ENCODE results near the gene TGIF2. TPM values are rescaled to one million over a fixed set of nuclear protein-coding genes. Genes with fewer than 3 reads are reported as not detected.

The TGIF2 gene
- total and polyA plus RNA-seq, 9 of the 15 experiments (the other 6 are each of a cell fraction or from before 2014, with no cell fraction given), result 6.8 to 27.8 (median 15.7) TPM

GRCh38 chr20:36605399-36606157 is 32.2 kb downstream of the TGIF2 start, which contains the start of gene RAB5IF (continued):
- TF ChIP-seq, protein P1, sequence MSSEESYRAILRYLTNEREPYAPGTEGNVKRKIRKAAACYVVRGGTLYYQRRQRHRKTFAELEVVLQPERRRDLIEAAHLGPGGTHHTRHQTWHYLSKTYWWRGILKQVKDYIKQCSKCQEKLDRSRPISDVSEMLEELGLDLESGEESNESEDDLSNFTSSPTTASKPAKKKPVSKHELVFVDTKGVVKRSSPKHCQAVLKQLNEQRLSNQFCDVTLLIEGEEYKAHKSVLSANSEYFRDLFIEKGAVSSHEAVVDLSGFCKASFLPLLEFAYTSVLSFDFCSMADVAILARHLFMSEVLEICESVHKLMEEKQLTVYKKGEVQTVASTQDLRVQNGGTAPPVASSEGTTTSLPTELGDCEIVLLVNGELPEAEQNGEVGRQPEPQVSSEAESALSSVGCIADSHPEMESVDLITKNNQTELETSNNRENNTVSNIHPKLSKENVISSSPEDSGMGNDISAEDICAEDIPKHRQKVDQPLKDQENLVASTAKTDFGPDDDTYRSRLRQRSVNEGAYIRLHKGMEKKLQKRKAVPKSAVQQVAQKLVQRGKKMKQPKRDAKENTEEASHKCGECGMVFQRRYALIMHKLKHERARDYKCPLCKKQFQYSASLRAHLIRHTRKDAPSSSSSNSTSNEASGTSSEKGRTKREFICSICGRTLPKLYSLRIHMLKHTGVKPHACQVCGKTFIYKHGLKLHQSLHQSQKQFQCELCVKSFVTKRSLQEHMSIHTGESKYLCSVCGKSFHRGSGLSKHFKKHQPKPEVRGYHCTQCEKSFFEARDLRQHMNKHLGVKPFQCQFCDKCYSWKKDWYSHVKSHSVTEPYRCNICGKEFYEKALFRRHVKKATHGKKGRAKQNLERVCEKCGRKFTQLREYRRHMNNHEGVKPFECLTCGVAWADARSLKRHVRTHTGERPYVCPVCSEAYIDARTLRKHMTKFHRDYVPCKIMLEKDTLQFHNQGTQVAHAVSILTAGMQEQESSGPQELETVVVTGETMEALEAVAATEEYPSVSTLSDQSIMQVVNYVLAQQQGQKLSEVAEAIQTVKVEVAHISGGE (CRISPR knock-in tag; IDR thresholded peaks at IDR 0.05), result peak in 1 of 3 experiments; percentile 82; a peak in 2 of 6 replicates
- TF ChIP-seq NCOR1 (IDR thresholded peaks at IDR 0.05) (no peak), C11orf30 (IDR thresholded peaks at IDR 0.05; ENCODE audit: low read depth) (peak; percentile 94), UBTF (IDR thresholded peaks at IDR 0.05; ENCODE audit: borderline replicate concordance in 1 of 2, low read depth in 2 of 2, low read length in 2 of 2) (peak; percentile 16 to 50; a peak in 1 of 4 replicates), POLR2G (IDR thresholded peaks at IDR 0.05; ENCODE audit: low read depth, low read length) (peak; percentile 93), MAZ (CRISPR knock-in tag; conservative IDR thresholded peaks at IDR 0.05 in 1 of 2, IDR thresholded peaks at IDR 0.05 in 1 of 2) (peak; percentile 71 to 80), NRF1 (conservative IDR thresholded peaks at IDR 0.05 in 1 of 2, IDR thresholded peaks at IDR 0.05 in 1 of 2) (peak; percentile 93 to 95), ADNP (tag; IDR thresholded peaks at IDR 0.05) (no peak), JUND (IDR thresholded peaks at IDR 0.05; ENCODE audit: borderline replicate concordance, low read depth, low read length) (peak; percentile 97), JUND (tag; IDR thresholded peaks at IDR 0.05; ENCODE audit: borderline replicate concordance, low read depth, low read length) (peak; percentile 96; the same call in 2 of the 3 replicates), CXXC5 (CRISPR knock-in tag; IDR thresholded peaks at IDR 0.05) (peak; percentile 89), TEAD1 (CRISPR knock-in tag; IDR thresholded peaks at IDR 0.05) (peak in 1 of 2 experiments; percentile 19; a peak in 1 of 4 replicates), ZNF134 (CRISPR knock-in tag; conservative IDR thresholded peaks at IDR 0.05) (no peak), SMARCC2 (IDR thresholded peaks at IDR 0.05; ENCODE audit: low read depth) (0 out of 2 replicates have a peak, but pooled peaks have one; percentile 14), PHF20 (IDR thresholded peaks at IDR 0.05; ENCODE audit: partially characterized antibody) (peak; percentile 62), ZSCAN29 (IDR thresholded peaks at IDR 0.05) (peak; percentile 54; the same call in 1 of the 2 replicates)
- TF ChIP-seq, protein P2, sequence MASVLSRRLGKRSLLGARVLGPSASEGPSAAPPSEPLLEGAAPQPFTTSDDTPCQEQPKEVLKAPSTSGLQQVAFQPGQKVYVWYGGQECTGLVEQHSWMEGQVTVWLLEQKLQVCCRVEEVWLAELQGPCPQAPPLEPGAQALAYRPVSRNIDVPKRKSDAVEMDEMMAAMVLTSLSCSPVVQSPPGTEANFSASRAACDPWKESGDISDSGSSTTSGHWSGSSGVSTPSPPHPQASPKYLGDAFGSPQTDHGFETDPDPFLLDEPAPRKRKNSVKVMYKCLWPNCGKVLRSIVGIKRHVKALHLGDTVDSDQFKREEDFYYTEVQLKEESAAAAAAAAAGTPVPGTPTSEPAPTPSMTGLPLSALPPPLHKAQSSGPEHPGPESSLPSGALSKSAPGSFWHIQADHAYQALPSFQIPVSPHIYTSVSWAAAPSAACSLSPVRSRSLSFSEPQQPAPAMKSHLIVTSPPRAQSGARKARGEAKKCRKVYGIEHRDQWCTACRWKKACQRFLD (CRISPR knock-in tag; IDR thresholded peaks at IDR 0.05), result peak; percentile 86
- TF ChIP-seq, protein P3, sequence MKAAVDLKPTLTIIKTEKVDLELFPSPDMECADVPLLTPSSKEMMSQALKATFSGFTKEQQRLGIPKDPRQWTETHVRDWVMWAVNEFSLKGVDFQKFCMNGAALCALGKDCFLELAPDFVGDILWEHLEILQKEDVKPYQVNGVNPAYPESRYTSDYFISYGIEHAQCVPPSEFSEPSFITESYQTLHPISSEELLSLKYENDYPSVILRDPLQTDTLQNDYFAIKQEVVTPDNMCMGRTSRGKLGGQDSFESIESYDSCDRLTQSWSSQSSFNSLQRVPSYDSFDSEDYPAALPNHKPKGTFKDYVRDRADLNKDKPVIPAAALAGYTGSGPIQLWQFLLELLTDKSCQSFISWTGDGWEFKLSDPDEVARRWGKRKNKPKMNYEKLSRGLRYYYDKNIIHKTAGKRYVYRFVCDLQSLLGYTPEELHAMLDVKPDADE (conservative IDR thresholded peaks at IDR 0.05; ENCODE audit: control insufficient read depth, low read depth, low read length), result 0 out of 2 replicates have a peak, but pooled peaks have one; percentile 58

All from K562 (cell line).